ENCODE data around the gene MSH2. TPM values are rescaled to one million over a fixed set of nuclear protein-coding genes. Genes with fewer than 3 reads are reported as not detected.

MSH2 gene
- total RNA-seq, 1 experiment from 2014 or later, result 55.3 TPM

DNA sequence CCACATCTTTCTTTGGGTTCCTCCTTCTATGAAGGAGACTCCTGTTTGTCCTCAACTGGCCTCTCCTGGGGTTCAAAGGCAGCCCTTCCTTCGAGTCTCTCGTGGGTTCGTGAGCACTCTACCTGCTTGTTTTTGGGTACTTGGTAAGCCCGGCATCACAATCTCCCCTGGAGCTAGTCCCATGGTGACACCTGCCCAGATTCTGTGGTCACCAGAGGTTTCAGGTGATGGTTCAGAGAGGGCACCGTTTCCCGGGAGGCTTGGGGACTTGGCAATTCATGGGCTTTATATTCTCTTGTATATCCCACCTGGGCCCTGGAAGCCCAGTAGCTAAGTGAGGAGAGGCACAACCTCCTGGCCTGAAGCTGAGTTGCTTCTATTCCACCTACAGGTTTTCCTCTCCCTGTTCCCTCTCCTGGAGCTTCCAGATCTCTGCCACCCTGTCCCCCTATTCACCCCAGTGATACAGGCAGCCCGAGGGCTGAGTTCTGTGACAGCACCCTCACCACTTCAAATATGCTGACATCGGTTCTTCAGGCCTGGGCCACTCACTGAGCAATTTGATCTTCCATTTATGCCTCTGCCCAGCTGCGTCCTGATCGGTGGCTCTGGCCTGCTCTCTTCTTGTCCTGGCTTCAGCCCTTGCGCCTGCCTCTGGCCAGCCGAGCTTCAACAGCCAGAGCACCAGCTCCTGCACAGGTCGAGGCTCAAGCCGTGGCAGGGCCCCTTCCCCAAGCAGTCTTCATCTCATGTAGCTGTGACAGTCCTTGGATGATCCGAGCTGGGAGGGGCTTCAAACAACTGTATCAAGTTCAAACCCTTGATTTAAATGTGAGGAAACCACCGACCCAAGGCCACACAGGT is 91.5 kb downstream of the MSH2 start:
- Mint-ChIP-seq H3K27me3 (ENCODE audit: unreplicated experiment) (no peaks in the 10 kb centered on the region), H3K4me1 (ENCODE audit: low read depth, unreplicated experiment) (no peaks in the 10 kb centered on the region), H3K9me3 (ENCODE audit: low read depth, unreplicated experiment) (no peaks in the 10 kb centered on the region), H3K27ac (ENCODE audit: unreplicated experiment) (no peak overlapping the region), H3K36me3 (ENCODE audit: insufficient read depth, unreplicated experiment) (no peaks in the 10 kb centered on the region), H3K4me3 (ENCODE audit: low read depth, unreplicated experiment) (no peak overlapping the region)
- TF ChIP-seq, protein P1, sequence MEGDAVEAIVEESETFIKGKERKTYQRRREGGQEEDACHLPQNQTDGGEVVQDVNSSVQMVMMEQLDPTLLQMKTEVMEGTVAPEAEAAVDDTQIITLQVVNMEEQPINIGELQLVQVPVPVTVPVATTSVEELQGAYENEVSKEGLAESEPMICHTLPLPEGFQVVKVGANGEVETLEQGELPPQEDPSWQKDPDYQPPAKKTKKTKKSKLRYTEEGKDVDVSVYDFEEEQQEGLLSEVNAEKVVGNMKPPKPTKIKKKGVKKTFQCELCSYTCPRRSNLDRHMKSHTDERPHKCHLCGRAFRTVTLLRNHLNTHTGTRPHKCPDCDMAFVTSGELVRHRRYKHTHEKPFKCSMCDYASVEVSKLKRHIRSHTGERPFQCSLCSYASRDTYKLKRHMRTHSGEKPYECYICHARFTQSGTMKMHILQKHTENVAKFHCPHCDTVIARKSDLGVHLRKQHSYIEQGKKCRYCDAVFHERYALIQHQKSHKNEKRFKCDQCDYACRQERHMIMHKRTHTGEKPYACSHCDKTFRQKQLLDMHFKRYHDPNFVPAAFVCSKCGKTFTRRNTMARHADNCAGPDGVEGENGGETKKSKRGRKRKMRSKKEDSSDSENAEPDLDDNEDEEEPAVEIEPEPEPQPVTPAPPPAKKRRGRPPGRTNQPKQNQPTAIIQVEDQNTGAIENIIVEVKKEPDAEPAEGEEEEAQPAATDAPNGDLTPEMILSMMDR (IDR thresholded peaks at IDR 0.05; ENCODE audit: unreplicated experiment), result no peak
- BruUV-seq (replicated peaks), result no TSS peak
- no peak for DNase-seq
- intact Hi-C loops (cut with micrococcal nuclease; ENCODE audit: unreplicated experiment), result no loop called here
- CTCF ChIA-PET, result no interaction called here

DNA sequence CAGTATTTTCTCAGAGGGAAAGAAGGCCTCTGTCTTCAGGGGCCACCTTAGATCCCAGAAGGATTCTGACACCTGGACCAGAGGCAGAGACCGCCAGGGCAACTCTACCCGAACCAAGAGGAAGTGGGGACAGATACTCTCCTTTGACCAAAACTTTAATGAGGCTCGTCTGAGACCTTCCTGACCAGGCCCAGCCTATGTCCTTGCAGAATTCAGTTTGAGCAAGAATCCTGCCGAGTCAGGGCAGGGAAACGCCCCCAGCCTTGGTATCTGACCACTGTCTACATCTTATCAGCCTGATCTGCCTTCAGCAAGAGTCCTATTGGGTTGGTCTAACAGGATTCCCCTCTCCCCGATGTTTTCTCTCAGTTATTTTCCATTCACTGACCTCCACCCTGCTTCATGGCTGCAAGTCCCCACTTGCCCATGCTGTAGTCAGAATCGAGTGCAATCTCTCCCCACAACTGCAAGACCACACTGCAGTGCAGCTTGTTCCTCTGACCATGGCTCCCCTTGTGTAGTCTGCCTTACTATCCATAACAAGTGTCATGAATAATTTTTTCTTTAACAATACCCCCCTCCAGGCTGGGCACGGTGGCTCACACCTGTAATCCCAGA is 95.0 kb downstream of the MSH2 start:
- BruUV-seq (replicated peaks), result no TSS peak
- intact Hi-C loops (cut with micrococcal nuclease; ENCODE audit: unreplicated experiment), result no loop called here
- Mint-ChIP-seq H3K27ac (ENCODE audit: unreplicated experiment) (no peak overlapping the region), H3K9me3 (ENCODE audit: low read depth, unreplicated experiment) (peaks cover 3% of the 10 kb centered on the region), H3K27me3 (ENCODE audit: unreplicated experiment) (no peaks in the 10 kb centered on the region), H3K4me1 (ENCODE audit: low read depth, unreplicated experiment) (no peaks in the 10 kb centered on the region), H3K36me3 (ENCODE audit: insufficient read depth, unreplicated experiment) (no peaks in the 10 kb centered on the region), H3K4me3 (ENCODE audit: low read depth, unreplicated experiment) (no peak overlapping the region)
- no peak for DNase-seq
- TF ChIP-seq, protein P1 (IDR thresholded peaks at IDR 0.05; ENCODE audit: unreplicated experiment), result no peak
- CTCF ChIA-PET, result no interaction called here

DNA sequence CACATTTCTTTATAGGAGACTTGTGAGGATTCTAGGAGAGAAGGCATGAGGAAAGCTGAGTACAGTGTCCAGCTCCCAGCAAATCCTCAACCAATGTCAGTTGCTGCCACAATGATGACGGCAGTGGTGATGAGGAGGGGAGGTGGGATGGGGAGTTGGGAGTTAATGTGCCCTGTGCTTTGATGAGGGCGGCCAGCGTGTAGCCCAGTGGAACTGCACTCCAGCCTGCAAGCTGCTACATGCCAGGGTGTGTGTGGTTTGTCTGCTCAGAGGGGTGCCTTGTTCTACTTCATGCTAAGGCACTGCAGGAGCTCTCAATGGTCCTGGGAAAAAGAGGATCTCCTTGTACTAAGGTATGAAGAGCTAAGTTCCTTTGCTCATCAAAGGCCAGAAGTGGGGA is 96.1 kb downstream of the MSH2 start:
- H3K4me1 Mint-ChIP-seq (ENCODE audit: low read depth, unreplicated experiment), result no peaks in the 10 kb centered on the region
- no TSS peak for BruUV-seq (replicated peaks)
- TF ChIP-seq, protein P1 (IDR thresholded peaks at IDR 0.05; ENCODE audit: unreplicated experiment), result no peak
- H3K9me3 Mint-ChIP-seq (ENCODE audit: low read depth, unreplicated experiment), result peaks cover 3% of the 10 kb centered on the region
- H3K4me3 Mint-ChIP-seq (ENCODE audit: low read depth, unreplicated experiment), result no peak overlapping the region
- DNase-seq, result no peak
- H3K27ac Mint-ChIP-seq (ENCODE audit: unreplicated experiment), result no peak overlapping the region
- intact Hi-C loops (cut with micrococcal nuclease; ENCODE audit: unreplicated experiment), result no loop called here
- CTCF ChIA-PET, result interaction anchor here (0.7 kb wide), 1 partner anchor 12 kb away, joined by 6 read pairs; no protein-coding TSS in a partner anchor
- no peaks in the 10 kb centered on the region for H3K36me3 Mint-ChIP-seq (ENCODE audit: insufficient read depth, unreplicated experiment)
- H3K27me3 Mint-ChIP-seq (ENCODE audit: unreplicated experiment), result peaks cover 3% of the 10 kb centered on the region

DNA sequence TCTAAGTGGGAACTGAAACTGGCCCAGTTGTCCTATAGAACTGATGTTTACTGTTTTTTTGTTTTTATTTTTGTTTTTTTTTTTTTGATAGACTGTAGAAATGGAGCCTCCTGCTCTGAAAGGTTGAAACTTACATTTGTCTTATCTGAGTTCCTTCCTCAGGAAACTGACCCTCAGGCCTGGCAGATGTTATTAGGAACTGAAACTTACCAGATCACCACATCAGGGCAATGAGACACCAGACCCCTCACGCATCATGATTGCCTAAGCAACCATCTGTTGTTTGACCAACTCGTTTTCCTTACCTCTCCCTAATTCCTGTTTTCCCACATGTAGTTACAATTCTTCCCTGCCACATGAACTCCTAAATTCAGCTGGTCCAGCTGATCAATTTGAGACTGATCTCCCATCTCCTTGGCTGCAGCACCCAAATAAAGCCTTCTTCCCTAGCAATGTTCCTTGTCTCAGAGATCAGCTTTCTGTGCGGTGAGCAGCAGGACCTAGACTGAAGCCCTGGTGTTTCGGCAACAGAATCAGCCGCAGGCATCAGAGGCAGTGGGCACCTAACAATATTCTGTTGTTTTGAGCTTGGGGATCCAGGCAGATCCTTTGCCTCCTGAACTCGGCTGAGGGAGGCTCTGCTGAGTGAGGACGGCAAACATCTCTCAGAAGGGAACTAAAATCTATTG is 96.8 kb downstream of the MSH2 start:
- TF ChIP-seq, protein P1 (IDR thresholded peaks at IDR 0.05; ENCODE audit: unreplicated experiment), result no peak
- H3K27ac Mint-ChIP-seq (ENCODE audit: unreplicated experiment), result no peak overlapping the region
- no TSS peak for BruUV-seq (replicated peaks)
- CTCF ChIA-PET, result interaction anchor here (0.7 kb wide), 1 partner anchor 11 kb away, joined by 6 read pairs; no protein-coding TSS in a partner anchor
- H3K4me3 Mint-ChIP-seq (ENCODE audit: low read depth, unreplicated experiment), result no peak overlapping the region
- DNase-seq, result no peak
- intact Hi-C loops (cut with micrococcal nuclease; ENCODE audit: unreplicated experiment), result no loop called here
- no peaks in the 10 kb centered on the region for H3K36me3 Mint-ChIP-seq (ENCODE audit: insufficient read depth, unreplicated experiment)
- H3K27me3 Mint-ChIP-seq (ENCODE audit: unreplicated experiment), result peaks cover 10% of the 10 kb centered on the region
- no peaks in the 10 kb centered on the region for H3K4me1 Mint-ChIP-seq (ENCODE audit: low read depth, unreplicated experiment)
- H3K9me3 Mint-ChIP-seq (ENCODE audit: low read depth, unreplicated experiment), result peaks cover 3% of the 10 kb centered on the region

Data from Calu3 (cell line).